GM18502 (cell line): ENCODE results near the gene AP5Z1.
A peak's percentile ranks its signal among the peaks of the same experiment; 100 is the strongest.

Source experiments
- ATAC-seq: cut with Tn5 transposase; IDR thresholded peaks from one replicate; pipeline ENCODE4 v1.9.1; 2021; ENCODE audit warnings: mild to moderate bottlenecking; ENCODE audit not compliant: unreplicated experiment, poor library complexity

AP5Z1 gene

GRCh38 chr7:4745265-4745919 is 30.0 kb upstream of the AP5Z1 start:
- peak; percentile 26 for ATAC-seq

GRCh38 chr7:4745971-4746919 is 29.2 kb upstream of the AP5Z1 start:
- peak; percentile 42 for ATAC-seq

- ATAC-seq = no peak
Observed at GRCh38 chr7:4747013-4747412, 28.4 kb upstream of the AP5Z1 start.

- no peak for ATAC-seq
Observed at GRCh38 chr7:4747746-4748145, 27.7 kb upstream of the AP5Z1 start.

GRCh38 chr7:4748231-4748681 is 27.2 kb upstream of the AP5Z1 start:
- ATAC-seq = no peak

GRCh38 chr7:4749363-4749762 is 26.1 kb upstream of the AP5Z1 start:
- no peak for ATAC-seq

- no peak for ATAC-seq
Observed at GRCh38 chr7:4749798-4750197, 25.6 kb upstream of the AP5Z1 start.

- no peak for ATAC-seq
Observed at GRCh38 chr7:4751398-4751947, 23.9 kb upstream of the AP5Z1 start.

- ATAC-seq = peak; percentile 93
Observed at GRCh38 chr7:4753598-4754432, 21.6 kb upstream of the AP5Z1 start.

GRCh38 chr7:4754433-4755010 is 20.9 kb upstream of the AP5Z1 start:
- no peak for ATAC-seq

GRCh38 chr7:4755045-4755444 is 20.4 kb upstream of the AP5Z1 start:
- ATAC-seq = no peak

GRCh38 chr7:4758111-4758510 is 17.3 kb upstream of the AP5Z1 start:
- no peak for ATAC-seq

GRCh38 chr7:4758791-4759190 is 16.6 kb upstream of the AP5Z1 start:
- ATAC-seq = no peak

- ATAC-seq = no peak
Observed at GRCh38 chr7:4759211-4759610, 16.2 kb upstream of the AP5Z1 start.

- ATAC-seq = no peak
Observed at GRCh38 chr7:4760952-4761351, 14.5 kb upstream of the AP5Z1 start.

- no peak for ATAC-seq
Observed at GRCh38 chr7:4762121-4763055, 13.0 kb upstream of the AP5Z1 start.

GRCh38 chr7:4763091-4763793 is 12.2 kb upstream of the AP5Z1 start:
- ATAC-seq = no peak

- ATAC-seq = no peak
Observed at GRCh38 chr7:4763794-4764185, 11.6 kb upstream of the AP5Z1 start.
